Measurements from ENCODE around the gene NLK.

The NLK gene

GRCh38 chr17:28047806-28048205 lies 5.3 kb downstream of the NLK start:
- Histone ChIP-seq H3K36me3 (ENCODE audit: insufficient read depth, low read length) (peaks cover 6% of the 10 kb centered on the region; the same call in 1 of the 2 replicates), H3K79me2 (ENCODE audit: insufficient read depth, low read length) (peaks cover 69% of the 10 kb centered on the region), H3K9ac (ENCODE audit: low read depth, low read length) (no peak overlapping the region), H3K4me2 (ENCODE audit: insufficient read depth, low read length) (no peak overlapping the region), H4K20me1 (ENCODE audit: insufficient read depth, low read length) (peaks cover 15% of the 10 kb centered on the region; the same call in 1 of the 2 replicates), H3K27ac (ENCODE audit: low read length) (no peak overlapping the region), H3K9me3 (ENCODE audit: insufficient read depth, low read length, severe bottlenecking) (no peaks in the 10 kb centered on the region), H3K4me1 (ENCODE audit: insufficient read depth, low read length) (peaks cover 34% of the 10 kb centered on the region), H3K27me3 (ENCODE audit: insufficient read depth, low read length, poor library complexity) (no peaks in the 10 kb centered on the region), H2AFZ (ENCODE audit: low read depth, low read length) (no peak overlapping the region), H3K4me3 (ENCODE audit: low read depth in 1 of 2, low read length in 2 of 2) (no peak overlapping the region)
- TF ChIP-seq EZH2 (IDR thresholded peaks at IDR 0.05; ENCODE audit: borderline replicate concordance, low read depth, low read length, severe bottlenecking) (no peak), CTCF (IDR thresholded peaks at IDR 0.05; ENCODE audit: borderline replicate concordance, extremely low read depth, low read length, poor library complexity, severe bottlenecking) (no peak)
- peak; percentile 76 for ATAC-seq (ENCODE audit: insufficient read depth, low read depth)
- peak; percentile 29 for DNase-seq

- Histone ChIP-seq H3K27me3 (ENCODE audit: insufficient read depth, low read length, poor library complexity) (no peaks in the 10 kb centered on the region), H3K79me2 (ENCODE audit: insufficient read depth, low read length) (peaks cover 69% of the 10 kb centered on the region), H3K27ac (ENCODE audit: low read length) (no peak overlapping the region), H4K20me1 (ENCODE audit: insufficient read depth, low read length) (peaks cover 24% of the 10 kb centered on the region; the same call in 1 of the 2 replicates), H3K4me2 (ENCODE audit: insufficient read depth, low read length) (no peak overlapping the region), H3K4me3 (ENCODE audit: low read depth in 1 of 2, low read length in 2 of 2) (no peak overlapping the region), H3K9ac (ENCODE audit: low read depth, low read length) (no peak overlapping the region), H2AFZ (ENCODE audit: low read depth, low read length) (no peak overlapping the region), H3K4me1 (ENCODE audit: insufficient read depth, low read length) (peaks cover 21% of the 10 kb centered on the region), H3K36me3 (ENCODE audit: insufficient read depth, low read length) (no peaks in the 10 kb centered on the region), H3K9me3 (ENCODE audit: insufficient read depth, low read length, severe bottlenecking) (no peaks in the 10 kb centered on the region)
- TF ChIP-seq CTCF (IDR thresholded peaks at IDR 0.05; ENCODE audit: borderline replicate concordance, extremely low read depth, low read length, poor library complexity, severe bottlenecking) (no peak), EZH2 (IDR thresholded peaks at IDR 0.05; ENCODE audit: borderline replicate concordance, low read depth, low read length, severe bottlenecking) (no peak)
- DNase-seq (no peak), ATAC-seq (ENCODE audit: insufficient read depth, low read depth) (no peak)
Measured at GRCh38 chr17:28049071-28049470, 6.6 kb downstream of the NLK start.

- DNase-seq: no peak
- Histone ChIP-seq H3K9ac (ENCODE audit: low read depth, low read length) (no peak overlapping the region), H3K36me3 (ENCODE audit: insufficient read depth, low read length) (no peaks in the 10 kb centered on the region), H3K27ac (ENCODE audit: low read length) (no peak overlapping the region), H3K9me3 (ENCODE audit: insufficient read depth, low read length, severe bottlenecking) (no peaks in the 10 kb centered on the region), H3K4me2 (ENCODE audit: insufficient read depth, low read length) (no peak overlapping the region), H4K20me1 (ENCODE audit: insufficient read depth, low read length) (peaks cover 33% of the 10 kb centered on the region; the same call in 1 of the 2 replicates), H3K4me1 (ENCODE audit: insufficient read depth, low read length) (no peaks in the 10 kb centered on the region), H3K27me3 (ENCODE audit: insufficient read depth, low read length, poor library complexity) (no peaks in the 10 kb centered on the region), H3K4me3 (ENCODE audit: low read depth in 1 of 2, low read length in 2 of 2) (no peak overlapping the region), H3K79me2 (ENCODE audit: insufficient read depth, low read length) (peaks cover 53% of the 10 kb centered on the region), H2AFZ (ENCODE audit: low read depth, low read length) (no peak overlapping the region)
- no peak for TF ChIP-seq CTCF (IDR thresholded peaks at IDR 0.05; ENCODE audit: borderline replicate concordance, extremely low read depth, low read length, poor library complexity, severe bottlenecking)
- no peak for TF ChIP-seq EZH2 (IDR thresholded peaks at IDR 0.05; ENCODE audit: borderline replicate concordance, low read depth, low read length, severe bottlenecking)
- ATAC-seq (ENCODE audit: insufficient read depth, low read depth): no peak
Measured at GRCh38 chr17:28053044-28053670, 10.7 kb downstream of the NLK start.
